Right lobe of liver (tissue), 6 donors: ENCODE results near the gene CCDC167. TPM values are rescaled to one million over a fixed set of nuclear protein-coding genes. Genes with fewer than 3 reads are reported as not detected.

Experiments used
- ATAC-seq, 4 donors: fragments of 200-7000 bp; cut with Tn5 transposase; one replicate each; pipeline ENCODE4 v1.9.1; 2020; ENCODE audit warnings: mild to moderate bottlenecking in 4 of 4, moderate library complexity in 4 of 4
- DNase-seq, 3 donors: peaks; one replicate each; pipeline ENCODE4 v3.0.0-alpha.2; 2020
- H3K27ac ChIP-seq, 3 donors: fragments of 200-600 bp; one replicate each; pipeline ENCODE4 v1.8.0; 2022
- H3K27me3 ChIP-seq, 2 donors: fragments of 200-600 bp; one replicate each; pipeline ENCODE4 v1.8.0; 2022
- H3K36me3 ChIP-seq, 4 donors: fragments of 200-600 bp; sonication (generic) in 1 of 4; one replicate each; pipeline versions ENCODE4 v1.5.1 to v1.8.0; 2017 to 2022; ENCODE audit warnings: control low read depth in 1 of 4
- H3K4me1 ChIP-seq, 4 donors: fragments of 200-600 bp; sonication (generic) in 1 of 4; one replicate each; pipeline versions ENCODE4 v1.5.1 to v1.8.0; 2017 to 2022; ENCODE audit warnings: control low read depth in 1 of 4
- H3K4me3 ChIP-seq, 3 donors: fragments of 200-600 bp; one replicate each; pipeline ENCODE4 v1.8.0; 2022
- H3K9me3 ChIP-seq, 4 donors: fragments of 200-600 bp; sonication (generic) in 1 of 4; one replicate each; pipeline versions ENCODE4 v1.5.1 to v1.8.0; 2017 to 2022; ENCODE audit warnings: control low read depth in 1 of 4
- CTCF ChIP-seq, 4 donors: fragments of 200-600 bp in 3 of 4; fragments of 450-650 bp in 1 of 4; IDR thresholded peaks; one replicate each; pipeline versions ENCODE4 v1.5.1 to v1.8.0; 2016 to 2022; ENCODE audit warnings: antibody characterized with exemption in 4 of 4, mild to moderate bottlenecking in 2 of 4
- POLR2A ChIP-seq: fragments of 450-650 bp; IDR thresholded peaks from one replicate; pipeline ENCODE4 v1.6.1; 2017; ENCODE audit warnings: antibody characterized with exemption, mild to moderate bottlenecking
- WGBS: methylation state at CpG from one replicate; pipeline ENCODE4 v1.1.6; 2018; ENCODE audit warnings: low coverage, low lambda C conversion rate; ENCODE audit not compliant: insufficient coverage; ENCODE audit errors: missing lambda C conversion rate; 5-methylcytosine and 5-hydroxymethylcytosine counted together
- intact Hi-C, 2 donors: fragments of 100-400 bp; cut with DNase I; formaldehyde crosslinking; loops; one replicate each; pipeline versions ENCODE4 v1.11.2 to v1.14.1; 2022
- total RNA-seq, 6 experiments: library from RNA; depleted of rRNA in 2 of 6; stranded (reverse); fragments of >200 nt in 2 of 6; fragmentation: NEBNext Ultra II Directional in 3 of 6; extraction: Animal tissue kit (Norgen Biotek cat#: 25700) in 3 of 6; gene quantifications; one replicate each; pipeline versions ENCODE4 v1.1.0 to v1.2.4, GENCODE V29; 2016 to 2023
- donor health status: DM: no; HTN: yes; CAD: no.
- donor health status: DM: no; HTN: no; CAD: no.
- donor health status: DM: no; HTN: no; CAD: no.
- donor health status: DM: no; HTN: yes; CAD: no.
- donor health status: DM: no; HTN: yes; CAD: no.

Gene CCDC167
- total RNA-seq, 6 experiments from 2014 or later: 16.5 to 103 (median 26.9) TPM

DNA sequence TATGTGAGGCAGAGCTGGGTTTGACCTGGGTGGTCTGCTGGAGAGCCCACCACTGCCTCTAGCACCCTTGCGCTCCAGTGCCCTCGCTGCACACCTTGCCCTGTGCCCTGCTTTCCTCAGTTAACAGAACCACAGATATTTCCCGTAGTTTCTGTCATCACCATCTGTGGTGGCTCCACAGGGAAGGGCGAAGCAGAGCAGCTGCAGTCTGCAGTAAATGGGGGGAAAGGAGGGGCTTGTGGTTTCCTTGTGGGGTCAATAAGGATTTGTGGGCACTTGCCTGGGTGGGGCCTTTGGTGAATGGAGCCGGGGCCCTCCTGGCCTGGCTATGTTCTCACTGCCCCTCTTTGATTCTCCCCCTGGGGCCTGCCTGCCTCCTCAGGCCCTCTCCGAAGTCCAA lies 21.2 kb upstream of the CCDC167 start:
- DNase-seq (no peak), ATAC-seq (no peak)
- H3K27me3 ChIP-seq: no peaks in the 10 kb centered on the region
- intact Hi-C loops: no loop called here
- no peak overlapping the region for H3K4me3 ChIP-seq
- no peak for TF ChIP-seq CTCF (IDR thresholded peaks at IDR 0.05)
- TF ChIP-seq POLR2A: no peak
- peaks cover 0 to 16% (median 3%) of the 10 kb centered on the region in 4 donors for H3K4me1 ChIP-seq
- no peak overlapping the region for H3K27ac ChIP-seq
- no peaks in the 10 kb centered on the region for H3K9me3 ChIP-seq
- no peaks in the 10 kb centered on the region for H3K36me3 ChIP-seq
- WGBS: 64% methylated on average over 3 of the region's 6 CpGs

DNA sequence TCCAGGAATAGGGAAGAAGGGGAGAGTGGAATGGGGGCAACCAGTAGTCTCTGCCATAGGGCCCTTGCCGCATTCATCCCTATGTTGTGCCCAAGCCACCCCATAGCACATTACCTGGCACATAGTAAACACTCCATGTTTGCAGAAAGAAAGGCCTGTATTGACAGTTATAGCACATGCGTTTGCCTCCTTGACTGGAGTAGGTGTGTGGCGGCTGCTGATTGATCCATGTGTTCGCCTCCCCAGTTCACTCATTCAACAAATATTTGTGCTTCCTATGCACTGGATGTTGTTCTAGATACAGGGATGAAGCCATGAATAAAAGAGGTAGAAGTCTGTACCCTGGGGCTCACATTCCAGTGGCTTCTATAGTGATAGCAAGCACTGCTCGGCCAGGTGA lies 19.8 kb upstream of the CCDC167 start:
- intact Hi-C loops: no loop called here
- ATAC-seq: no peak
- no peaks in the 10 kb centered on the region for H3K27me3 ChIP-seq
- no peaks in the 10 kb centered on the region for H3K9me3 ChIP-seq
- H3K27ac ChIP-seq: no peak overlapping the region
- no peak for TF ChIP-seq POLR2A
- TF ChIP-seq CTCF (IDR thresholded peaks at IDR 0.05): no peak
- WGBS: 75% methylated on average over 4 of the region's 5 CpGs
- H3K36me3 ChIP-seq: no peaks in the 10 kb centered on the region
- no peak for DNase-seq
- peaks cover 0 to 23% (median 9%) of the 10 kb centered on the region in 4 donors for H3K4me1 ChIP-seq
- no peak overlapping the region for H3K4me3 ChIP-seq

DNA sequence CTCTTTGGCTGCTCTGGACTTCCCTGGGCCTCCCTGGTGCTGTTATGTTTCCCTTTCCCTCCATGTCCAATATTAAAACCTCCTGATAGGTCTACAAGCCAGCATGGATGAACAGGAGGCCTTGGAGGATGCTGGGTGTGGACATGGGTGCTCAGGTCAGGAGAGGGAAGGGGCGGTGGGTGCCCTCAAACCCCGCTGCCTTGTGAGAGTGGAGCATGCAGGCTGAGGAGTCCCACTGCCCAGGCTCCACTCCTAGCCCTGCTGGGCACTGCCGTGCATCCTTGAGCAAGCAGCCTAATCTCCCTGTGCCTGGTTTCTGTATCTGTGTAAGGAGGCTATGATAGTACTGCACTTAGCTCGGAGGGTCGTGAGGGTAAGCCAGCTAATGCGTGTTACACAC lies 18.4 kb upstream of the CCDC167 start:
- Histone ChIP-seq H3K27ac (no peak overlapping the region), H3K4me1 (peaks cover 0 to 23% (median 9%) of the 10 kb centered on the region in 4 donors), H3K4me3 (no peak overlapping the region), H3K36me3 (no peaks in the 10 kb centered on the region), H3K27me3 (no peaks in the 10 kb centered on the region), H3K9me3 (no peaks in the 10 kb centered on the region)
- intact Hi-C loops: no loop called here
- no peak for DNase-seq
- 90% methylated on average over 3 of the region's 6 CpGs for WGBS
- no peak for TF ChIP-seq POLR2A
- TF ChIP-seq CTCF (IDR thresholded peaks at IDR 0.05): no peak
- ATAC-seq: no peak

- no peaks in the 10 kb centered on the region for H3K27me3 ChIP-seq
- H3K36me3 ChIP-seq: no peaks in the 10 kb centered on the region
- WGBS: 14% methylated on average over 8 of the region's 11 CpGs
- ATAC-seq (peak in 1 of 4 donors; percentile 1), DNase-seq (no peak)
- peak overlapping the region in 2 of 3 donors; percentile 82 for H3K27ac ChIP-seq
- no peaks in the 10 kb centered on the region for H3K9me3 ChIP-seq
- TF ChIP-seq CTCF (IDR thresholded peaks at IDR 0.05) (no peak), POLR2A (no peak)
- peaks cover 0 to 23% (median 9%) of the 10 kb centered on the region in 4 donors for H3K4me1 ChIP-seq
- peak overlapping the region in 2 of 3 donors; percentile 17 to 41 for H3K4me3 ChIP-seq
- intact Hi-C loops: no loop called here
Observed at GRCh38 chr6:37517411-37517812, 17.7 kb upstream of the CCDC167 start.
